Erythroblast (primary cell): ENCODE data around the gene TKT.

ENCODE experiments used
- DNase-seq, 2 experiments: peaks; one replicate each; lab custom pipeline; 2025; lab: John Stamatoyannopoulos, UW
- GATA1 ChIP-seq: IDR thresholded peaks from 2 replicates; pipeline ENCODE4 v1.6.1; 2011; ENCODE audit warnings: low read depth, mild to moderate bottlenecking, control low read depth, low read length, moderate library complexity
- POLR2A ChIP-seq: IDR thresholded peaks from 2 replicates; pipeline ENCODE4 v1.6.1; 2011; ENCODE audit warnings: mild to moderate bottlenecking, low read length

Gene TKT

GRCh38 chr3:53230041-53230621 lies 25.7 kb downstream of the TKT start:
- TF ChIP-seq GATA1 (no peak), POLR2A (no peak)

GRCh38 chr3:53229606-53230005 lies 26.2 kb downstream of the TKT start:
- no peak for TF ChIP-seq POLR2A
- TF ChIP-seq GATA1: no peak
- no peak for DNase-seq

More at GRCh38 chr3:53230041-53230621, 25.7 kb downstream of the TKT start:
- DNase-seq: no peak

GRCh38 chr3:53229171-53229570 lies 26.7 kb downstream of the TKT start:
- no peak for DNase-seq
- TF ChIP-seq POLR2A (no peak), GATA1 (no peak)

- no peak for DNase-seq
- TF ChIP-seq GATA1: no peak
- TF ChIP-seq POLR2A: no peak
Observed at GRCh38 chr3:53227993-53228885, 27.6 kb downstream of the TKT start.

GRCh38 chr3:53226841-53227407 lies 28.9 kb downstream of the TKT start:
- TF ChIP-seq GATA1: no peak
- no peak for TF ChIP-seq POLR2A
- DNase-seq: no peak

- no peak for DNase-seq
- TF ChIP-seq GATA1 (no peak), POLR2A (no peak)
Observed at GRCh38 chr3:53226142-53226840, 29.5 kb downstream of the TKT start.

GRCh38 chr3:53225651-53226050 lies 30.2 kb downstream of the TKT start:
- DNase-seq: no peak
- TF ChIP-seq GATA1 (no peak), POLR2A (no peak)

- TF ChIP-seq GATA1: no peak
- no peak for TF ChIP-seq POLR2A
- DNase-seq: no peak
Observed at GRCh38 chr3:53225181-53225580, 30.6 kb downstream of the TKT start.

GRCh38 chr3:53224536-53224935 lies 31.3 kb downstream of the TKT start:
- TF ChIP-seq GATA1: no peak
- TF ChIP-seq POLR2A: no peak
- DNase-seq: no peak

GRCh38 chr3:53224026-53224425 lies 31.8 kb downstream of the TKT start:
- TF ChIP-seq POLR2A (no peak), GATA1 (no peak)
- DNase-seq: no peak

GRCh38 chr3:53223541-53223966 lies 32.3 kb downstream of the TKT start:
- TF ChIP-seq GATA1 (no peak), POLR2A (no peak)
- no peak for DNase-seq

GRCh38 chr3:53223025-53223424 lies 32.8 kb downstream of the TKT start:
- DNase-seq: no peak
- no peak for TF ChIP-seq POLR2A
- TF ChIP-seq GATA1: no peak

- no peak for DNase-seq
- TF ChIP-seq GATA1 (no peak), POLR2A (no peak)
Observed at GRCh38 chr3:53222183-53222901, 33.5 kb downstream of the TKT start.
